Calu3 (cell line): ENCODE data around the gene ATP1A3. TPM values are rescaled to one million over a fixed set of nuclear protein-coding genes. Genes with fewer than 3 reads are reported as not detected.

Source experiments
- BruUV-seq: library from RNA; stranded (reverse); fragments of 400-500 nt; replicated peaks from 2 replicates; lab custom pipeline; 2021; lab: Mats Ljungman, UMichigan
- CTCF ChIA-PET: fragments of 300-600 bp; sonication (Branson Sonifier 250); formaldehyde crosslinking; loops from one replicate; lab custom pipeline; 2022; ENCODE audit warnings: antibody characterized with exemption; lab: Charles Lee
- DNase-seq: peaks from one replicate; pipeline ENCODE4 v3.0.0; 2022
- H3K27ac Mint-ChIP-seq: one replicate; pipeline ENCODE4 v1.8.0; 2022; ENCODE audit warnings: mixed read lengths; ENCODE audit not compliant: unreplicated experiment
- H3K27me3 Mint-ChIP-seq: one replicate; pipeline ENCODE4 v1.8.0; 2022; ENCODE audit warnings: mixed read lengths; ENCODE audit not compliant: unreplicated experiment
- H3K36me3 Mint-ChIP-seq: one replicate; pipeline ENCODE4 v1.8.0; 2022; ENCODE audit warnings: mild to moderate bottlenecking, moderate library complexity, mixed read lengths; ENCODE audit not compliant: insufficient read depth, unreplicated experiment
- H3K4me1 Mint-ChIP-seq: one replicate; pipeline ENCODE4 v1.8.0; 2022; ENCODE audit warnings: mild to moderate bottlenecking, low read depth, mixed read lengths; ENCODE audit not compliant: unreplicated experiment
- H3K4me3 Mint-ChIP-seq: one replicate; pipeline ENCODE4 v1.8.0; 2022; ENCODE audit warnings: mild to moderate bottlenecking, low read depth, moderate library complexity, mixed read lengths; ENCODE audit not compliant: unreplicated experiment
- H3K9me3 Mint-ChIP-seq: one replicate; pipeline ENCODE4 v1.8.0; 2022; ENCODE audit warnings: low read depth, mixed read lengths; ENCODE audit not compliant: unreplicated experiment
- CTCF ChIP-seq: fragments of 200-600 bp; IDR thresholded peaks from one replicate; pipeline ENCODE4 v1.8.0; 2022; ENCODE audit warnings: antibody characterized with exemption; ENCODE audit not compliant: unreplicated experiment
- intact Hi-C: fragments of 100-400 bp; cut with micrococcal nuclease; formaldehyde crosslinking; loops from one replicate; pipeline ENCODE4 v1.10.0; 2022; ENCODE audit not compliant: unreplicated experiment
- total RNA-seq: library from RNA; stranded (reverse); gene quantifications from 2 replicates; pipeline ENCODE4 v1.2.3, GENCODE V29; 2022

The ATP1A3 gene
- total RNA-seq, 1 experiment from 2014 or later, result 1.7 TPM

GRCh38 chr19:41924151-41925145 lies 69.6 kb downstream of the ATP1A3 start:
- BruUV-seq, result no TSS peak
- intact Hi-C loops, result no loop called here
- CTCF ChIA-PET, result interaction anchor here (1.0 kb wide), 1 partner anchor 51 kb away, joined by 3 read pairs; no protein-coding TSS in a partner anchor
- Mint-ChIP-seq H3K36me3 (peaks cover 11% of the 10 kb centered on the region), H3K27ac (no peak overlapping the region), H3K4me1 (peaks cover 20% of the 10 kb centered on the region), H3K27me3 (no peaks in the 10 kb centered on the region), H3K4me3 (no peak overlapping the region), H3K9me3 (no peaks in the 10 kb centered on the region)
- TF ChIP-seq CTCF, result no peak
- no peak for DNase-seq

- Mint-ChIP-seq H3K9me3 (no peaks in the 10 kb centered on the region), H3K27me3 (no peaks in the 10 kb centered on the region), H3K4me3 (no peak overlapping the region), H3K27ac (peak overlapping the region; percentile 1), H3K36me3 (peaks cover 4% of the 10 kb centered on the region), H3K4me1 (peaks cover 9% of the 10 kb centered on the region)
- TF ChIP-seq CTCF, result no peak
- intact Hi-C loops, result no loop called here
- no TSS peak for BruUV-seq
- CTCF ChIA-PET, result no interaction called here
- DNase-seq, result no peak
Observed at GRCh38 chr19:41923045-41923788, 70.8 kb downstream of the ATP1A3 start.

GRCh38 chr19:41922585-41922984 lies 71.4 kb downstream of the ATP1A3 start:
- H3K36me3 Mint-ChIP-seq, result no peaks in the 10 kb centered on the region
- no TSS peak for BruUV-seq
- CTCF ChIA-PET, result no interaction called here
- H3K9me3 Mint-ChIP-seq, result no peaks in the 10 kb centered on the region
- intact Hi-C loops, result no loop called here
- no peak for DNase-seq
- H3K27me3 Mint-ChIP-seq, result no peaks in the 10 kb centered on the region
- H3K4me3 Mint-ChIP-seq, result no peak overlapping the region
- no peak overlapping the region for H3K27ac Mint-ChIP-seq
- no peak for TF ChIP-seq CTCF
- H3K4me1 Mint-ChIP-seq, result peaks cover 9% of the 10 kb centered on the region
